Smooth muscle cell (in vitro differentiated cells): Measurements from ENCODE around the gene COX5B. TPM values are rescaled to one million over a fixed set of nuclear protein-coding genes. Genes with fewer than 3 reads are reported as not detected.

Source experiments
- DNase-seq: peaks from one replicate; lab custom pipeline; 2025; ENCODE audit not compliant: unreplicated experiment; lab: John Stamatoyannopoulos, UW
- H2AFZ ChIP-seq: fragments of 200-600 bp; sonication (generic); 2 replicates; pipeline ENCODE4 v1.6.0; 2016; ENCODE audit warnings: antibody characterized with exemption, low read depth, mild to moderate bottlenecking
- H3F3A ChIP-seq: fragments of 200-600 bp; sonication (generic); 2 replicates; pipeline ENCODE4 v1.6.0; 2017; ENCODE audit warnings: antibody characterized with exemption, low read depth
- H3K27ac ChIP-seq: fragments of 200-600 bp; sonication (generic); 2 replicates; pipeline ENCODE4 v1.5.1; 2016; ENCODE audit warnings: low read depth, mild to moderate bottlenecking
- H3K27me3 ChIP-seq: fragments of 200-600 bp; sonication (generic); 2 replicates; pipeline ENCODE4 v1.6.1; 2016; ENCODE audit warnings: low read depth, mild to moderate bottlenecking
- H3K36me3 ChIP-seq: fragments of 200-600 bp; sonication (generic); 2 replicates; pipeline ENCODE4 v1.5.1; 2016; ENCODE audit warnings: low read depth
- H3K4me1 ChIP-seq: fragments of 200-600 bp; sonication (generic); 2 replicates; pipeline ENCODE4 v1.5.1; 2016; ENCODE audit warnings: low read depth
- H3K4me2 ChIP-seq: fragments of 200-600 bp; sonication (generic); 2 replicates; pipeline ENCODE4 v1.6.0; 2016; ENCODE audit warnings: mild to moderate bottlenecking
- H3K4me3 ChIP-seq: fragments of 200-600 bp; sonication (generic); 2 replicates; pipeline ENCODE4 v1.5.1; 2016; ENCODE audit warnings: mild to moderate bottlenecking
- H3K79me2 ChIP-seq: fragments of 200-600 bp; sonication (generic); 2 replicates; pipeline ENCODE4 v1.6.0; 2016; ENCODE audit warnings: low read depth, mild to moderate bottlenecking
- H3K9ac ChIP-seq: fragments of 200-600 bp; sonication (generic); 2 replicates; pipeline ENCODE4 v1.6.0; 2016; ENCODE audit warnings: low read depth
- H3K9me3 ChIP-seq: fragments of 200-600 bp; sonication (generic); replicated peaks from 2 replicates; pipeline ENCODE4 v1.5.1; 2016; ENCODE audit warnings: low read depth
- H4K20me1 ChIP-seq: fragments of 200-600 bp; sonication (generic); 2 replicates; pipeline ENCODE4 v1.6.0; 2016; ENCODE audit warnings: low read depth
- WGBS: methylation state at CpG from one replicate; pipeline ENCODE4 v1.1.7; 2016; ENCODE audit warnings: low lambda C conversion rate; 5-methylcytosine and 5-hydroxymethylcytosine counted together
- polyA plus RNA-seq: library from polyadenylated mRNA; unstranded; fragments of >200 nt; fragmentation: Nextera tagmentation; extraction: Ambion mirVana; gene quantifications from 2 replicates; pipeline ENCODE4 v1.2.1, GENCODE V29; 2016
- total RNA-seq: library from RNA; depleted of rRNA; stranded (reverse); fragments of >200 nt; gene quantifications from 2 replicates; pipeline ENCODE4 v1.2.3, GENCODE V29; 2014
- TF ChIP-seq, protein P1 (sequence below): fragments of 200-600 bp; sonication (generic); IDR thresholded peaks from 2 replicates; pipeline ENCODE4 v1.5.1; 2017; ENCODE audit warnings: borderline replicate concordance, mild to moderate bottlenecking, antibody characterized with exemption; ENCODE audit not compliant: insufficient read depth, poor library complexity, severe bottlenecking

Gene COX5B
- total and polyA plus RNA-seq, 2 experiments from 2014 or later = 402 to 404 TPM

DNA sequence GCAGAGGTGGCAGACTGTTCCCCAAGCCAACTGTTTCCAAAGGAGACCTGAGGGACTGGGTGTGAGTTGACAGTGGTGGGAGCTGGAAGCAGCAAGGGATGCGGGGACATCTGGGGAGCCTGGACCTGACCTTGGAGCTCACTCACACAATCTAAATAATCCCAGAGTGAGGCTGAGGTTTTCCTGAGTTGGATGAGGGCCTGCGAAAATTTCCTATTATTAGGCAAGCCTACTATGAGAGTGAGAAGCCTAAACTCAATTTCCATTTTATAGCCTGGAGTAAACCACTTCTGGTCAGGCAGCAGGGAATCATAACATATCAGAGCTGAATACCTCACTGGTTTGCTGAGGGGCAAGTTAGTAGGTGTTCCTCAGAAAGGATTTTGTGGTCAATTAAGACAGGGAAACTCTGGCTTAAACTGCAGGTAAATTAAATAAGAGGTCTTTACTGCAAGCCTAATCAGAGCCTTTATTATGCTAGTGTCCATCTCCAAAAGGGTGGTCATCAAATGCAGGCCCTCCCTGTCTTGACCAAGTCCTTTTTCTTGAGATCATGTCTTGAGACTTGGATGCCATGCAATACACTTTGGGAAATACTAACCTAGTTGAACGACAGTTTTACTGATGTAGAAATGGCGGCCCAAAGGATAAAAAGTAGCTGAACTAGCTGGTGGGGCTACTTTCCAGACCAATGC, 1.7 kb upstream of the COX5B start:
- no peak overlapping the region for H3K4me2 ChIP-seq
- DNase-seq = no peak
- WGBS = 93% methylated on average over 4 of the region's 4 CpGs
- no peaks in the 10 kb centered on the region for H4K20me1 ChIP-seq
- peaks cover 10% of the 10 kb centered on the region for H3F3A ChIP-seq
- no peaks in the 10 kb centered on the region for H3K27me3 ChIP-seq
- H3K4me1 ChIP-seq = peaks cover 11% of the 10 kb centered on the region
- no peak overlapping the region for H2AFZ ChIP-seq
- peaks cover 3% of the 10 kb centered on the region for H3K36me3 ChIP-seq
- no peak overlapping the region for H3K4me3 ChIP-seq
- H3K9me3 ChIP-seq = no peaks in the 10 kb centered on the region
- TF ChIP-seq, protein P1, sequence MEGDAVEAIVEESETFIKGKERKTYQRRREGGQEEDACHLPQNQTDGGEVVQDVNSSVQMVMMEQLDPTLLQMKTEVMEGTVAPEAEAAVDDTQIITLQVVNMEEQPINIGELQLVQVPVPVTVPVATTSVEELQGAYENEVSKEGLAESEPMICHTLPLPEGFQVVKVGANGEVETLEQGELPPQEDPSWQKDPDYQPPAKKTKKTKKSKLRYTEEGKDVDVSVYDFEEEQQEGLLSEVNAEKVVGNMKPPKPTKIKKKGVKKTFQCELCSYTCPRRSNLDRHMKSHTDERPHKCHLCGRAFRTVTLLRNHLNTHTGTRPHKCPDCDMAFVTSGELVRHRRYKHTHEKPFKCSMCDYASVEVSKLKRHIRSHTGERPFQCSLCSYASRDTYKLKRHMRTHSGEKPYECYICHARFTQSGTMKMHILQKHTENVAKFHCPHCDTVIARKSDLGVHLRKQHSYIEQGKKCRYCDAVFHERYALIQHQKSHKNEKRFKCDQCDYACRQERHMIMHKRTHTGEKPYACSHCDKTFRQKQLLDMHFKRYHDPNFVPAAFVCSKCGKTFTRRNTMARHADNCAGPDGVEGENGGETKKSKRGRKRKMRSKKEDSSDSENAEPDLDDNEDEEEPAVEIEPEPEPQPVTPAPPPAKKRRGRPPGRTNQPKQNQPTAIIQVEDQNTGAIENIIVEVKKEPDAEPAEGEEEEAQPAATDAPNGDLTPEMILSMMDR = no peak
- peaks cover 18% of the 10 kb centered on the region for H3K79me2 ChIP-seq
- no peak overlapping the region for H3K9ac ChIP-seq
- H3K27ac ChIP-seq = no peak overlapping the region

DNA sequence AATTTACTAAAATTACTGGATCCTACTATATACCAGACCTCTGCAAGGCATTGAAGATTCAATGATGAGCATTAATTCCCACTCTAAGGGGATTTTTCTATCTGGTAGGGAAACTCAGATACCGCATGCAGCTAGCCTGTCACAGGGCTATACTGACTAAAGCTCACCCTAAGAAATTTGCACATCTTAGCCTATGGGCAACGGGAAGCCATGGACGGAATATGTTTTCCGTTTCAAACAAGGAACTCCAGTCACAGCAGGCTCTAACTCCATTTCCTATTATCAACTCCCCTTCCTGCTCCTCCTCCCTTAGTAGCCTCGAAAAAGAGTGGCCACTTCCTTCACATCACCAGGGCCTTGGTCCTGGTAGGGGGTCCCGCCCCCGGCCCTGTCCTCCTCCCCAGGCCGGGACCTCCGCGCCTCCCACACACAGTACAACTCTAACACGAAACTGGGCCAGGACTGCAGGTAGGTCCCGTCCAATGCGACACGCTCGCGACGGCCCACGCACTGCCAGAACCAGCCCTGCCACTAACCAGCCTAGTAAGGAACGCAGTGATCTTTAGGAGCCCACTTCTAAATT, 659 bp upstream of the COX5B start:
- peaks cover 11% of the 10 kb centered on the region for H3K4me1 ChIP-seq
- peak overlapping the region; percentile 85 for H3K4me2 ChIP-seq
- 13% methylated on average over 19 of the region's 19 CpGs for WGBS
- no peaks in the 10 kb centered on the region for H3K27me3 ChIP-seq
- H4K20me1 ChIP-seq = no peaks in the 10 kb centered on the region
- no peaks in the 10 kb centered on the region for H3K9me3 ChIP-seq
- H3K36me3 ChIP-seq = peaks cover 3% of the 10 kb centered on the region
- peak overlapping the region; percentile 49 for H3K9ac ChIP-seq
- no peak for DNase-seq
- TF ChIP-seq, protein P1 = no peak
- peak overlapping the region; percentile 81 for H2AFZ ChIP-seq
- H3K4me3 ChIP-seq = peak overlapping the region; percentile 91
- H3K79me2 ChIP-seq = peaks cover 18% of the 10 kb centered on the region
- peak overlapping the region; percentile 74 for H3K27ac ChIP-seq
- peaks cover 10% of the 10 kb centered on the region for H3F3A ChIP-seq

DNA sequence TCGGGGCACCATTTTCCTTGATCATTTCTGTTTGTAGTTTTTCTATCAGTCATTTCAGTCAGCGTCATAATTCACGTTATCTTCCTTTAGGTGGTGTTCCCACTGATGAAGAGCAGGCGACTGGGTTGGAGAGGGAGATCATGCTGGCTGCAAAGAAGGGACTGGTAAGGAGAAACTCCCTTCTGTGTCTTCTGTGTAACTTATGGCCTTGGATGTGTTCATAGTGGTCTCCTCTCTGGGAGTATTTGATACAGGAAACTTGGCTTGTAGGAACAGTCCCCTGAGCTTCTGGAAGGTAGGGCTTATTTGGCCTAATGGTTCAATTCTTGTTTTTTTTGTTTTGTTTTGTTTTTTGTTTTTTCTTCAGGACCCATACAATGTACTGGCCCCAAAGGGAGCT, 1.1 kb downstream of the COX5B start:
- Histone ChIP-seq H3K9me3 (no peaks in the 10 kb centered on the region), H3K27me3 (no peaks in the 10 kb centered on the region), H3K4me3 (peak overlapping the region; percentile 91), H3K9ac (peak overlapping the region; percentile 90), H3K4me1 (peaks cover 11% of the 10 kb centered on the region), H3K27ac (no peak overlapping the region), H3K79me2 (peaks cover 18% of the 10 kb centered on the region), H4K20me1 (no peaks in the 10 kb centered on the region), H3K4me2 (peak overlapping the region; percentile 98), H2AFZ (no peak overlapping the region), H3F3A (peaks cover 10% of the 10 kb centered on the region), H3K36me3 (peaks cover 3% of the 10 kb centered on the region)
- DNase-seq = no peak
- TF ChIP-seq, protein P1 = no peak
- 93% methylated on average over 4 of the region's 4 CpGs for WGBS
